DMS153 treated with DMSO at 0.1 percent for 48 hours (cell line): Measurements from ENCODE around the gene RPL29.

Source experiments
- DNase-seq: peaks from one replicate; lab custom pipeline; 2025; ENCODE audit not compliant: unreplicated experiment; lab: John Stamatoyannopoulos, UW

Gene RPL29

GRCh38 chr3:51966016-51966415, 29.7 kb downstream of the RPL29 start:
- no peak for DNase-seq

- DNase-seq: no peak
Measured at GRCh38 chr3:51964521-51964920, 31.2 kb downstream of the RPL29 start.

GRCh38 chr3:51963951-51964451, 31.7 kb downstream of the RPL29 start:
- no peak for DNase-seq

- DNase-seq: no peak
Measured at GRCh38 chr3:51962854-51963530, 32.7 kb downstream of the RPL29 start.

GRCh38 chr3:51961602-51962569, 33.8 kb downstream of the RPL29 start:
- no peak for DNase-seq

- no peak for DNase-seq
Measured at GRCh38 chr3:51961011-51961410, 34.7 kb downstream of the RPL29 start.

- no peak for DNase-seq
Measured at GRCh38 chr3:51960386-51960785, 35.3 kb downstream of the RPL29 start.

- DNase-seq: no peak
Measured at GRCh38 chr3:51959651-51960050, 36.0 kb downstream of the RPL29 start.

GRCh38 chr3:51958603-51959521, 36.8 kb downstream of the RPL29 start:
- no peak for DNase-seq

- no peak for DNase-seq
Measured at GRCh38 chr3:51957520-51958205, 38.0 kb downstream of the RPL29 start.

- no peak for DNase-seq
Measured at GRCh38 chr3:51955893-51956770, 39.6 kb downstream of the RPL29 start.

- no peak for DNase-seq
Measured at GRCh38 chr3:51955175-51955892, 40.4 kb downstream of the RPL29 start, which contains the start of gene GPR62. Gene GPR62, plus strand, starts transcription at chr3:51955381. Its CDS starts 272 bp downstream, at chr3:51955653.

- DNase-seq: no peak
Measured at GRCh38 chr3:51954713-51955112, 41.0 kb downstream of the RPL29 start.

- DNase-seq: no peak
Measured at GRCh38 chr3:51954105-51954504, 41.6 kb downstream of the RPL29 start.

- DNase-seq: peak; percentile 17
Measured at GRCh38 chr3:51953445-51953844, 42.2 kb downstream of the RPL29 start.

GRCh38 chr3:51950899-51951298, 44.8 kb downstream of the RPL29 start:
- DNase-seq: no peak

GRCh38 chr3:51949121-51949520, 46.6 kb downstream of the RPL29 start:
- no peak for DNase-seq

- DNase-seq: no peak
Measured at GRCh38 chr3:51948016-51948580, 47.6 kb downstream of the RPL29 start.
